ENCODE measurements around the gene CHODL.

Gene CHODL

DNA sequence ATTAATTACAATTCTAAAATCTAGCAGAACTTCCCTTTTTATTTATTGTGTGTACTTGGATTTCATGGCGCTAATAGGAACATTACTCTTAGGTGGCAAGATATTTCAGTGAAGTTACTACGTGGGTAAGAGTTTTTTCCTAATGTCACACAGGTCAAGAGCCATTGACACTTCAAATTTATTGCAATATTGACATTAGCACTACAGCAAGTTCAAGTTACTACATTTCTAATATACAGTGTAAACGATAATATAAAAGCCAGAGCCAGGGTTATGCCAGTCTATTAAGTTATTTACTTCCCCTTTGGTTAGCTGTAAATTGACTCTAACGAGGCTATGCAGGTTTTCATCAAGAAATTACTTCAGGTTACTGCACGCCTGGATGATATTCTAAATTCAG is 29.7 kb downstream of the CHODL start:
- in situ Hi-C loops (cut with HindIII; ENCODE audit: low sequenced_read_pairs) = no loop called here
- no peak for TF ChIP-seq CTCF (IDR thresholded peaks at IDR 0.05; ENCODE audit: low read depth, low read length, missing control alignments)
- no peak overlapping the region for H3K4me3 ChIP-seq (ENCODE audit: low read depth, low read length)
- DNase-seq (ENCODE audit: low read depth) = no peak

DNA sequence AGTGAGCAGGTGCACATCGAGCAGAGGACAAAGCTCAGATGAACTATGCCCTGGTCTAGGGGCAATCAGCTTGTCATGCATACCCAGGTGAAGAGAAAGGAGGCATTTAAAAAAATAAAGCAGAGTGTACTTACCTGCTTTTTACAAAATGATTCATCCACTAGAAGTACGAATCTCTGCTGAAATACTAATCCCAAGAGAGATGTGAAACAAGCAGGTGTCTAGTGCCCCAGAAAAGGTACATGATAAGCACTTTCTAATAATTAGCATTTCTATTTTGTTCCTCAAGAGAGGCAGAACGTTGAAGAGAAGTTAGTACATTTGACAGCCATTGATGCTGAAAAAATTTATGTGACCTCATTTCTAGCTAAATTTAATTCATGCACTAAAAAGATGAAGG is 31.1 kb downstream of the CHODL start:
- in situ Hi-C loops (cut with HindIII; ENCODE audit: low sequenced_read_pairs) = no loop called here
- TF ChIP-seq CTCF (IDR thresholded peaks at IDR 0.05; ENCODE audit: low read depth, low read length, missing control alignments) = no peak
- DNase-seq (ENCODE audit: low read depth) = no peak
- no peak overlapping the region for H3K4me3 ChIP-seq (ENCODE audit: low read depth, low read length)

- no peak for TF ChIP-seq CTCF (IDR thresholded peaks at IDR 0.05; ENCODE audit: low read depth, low read length, missing control alignments)
- in situ Hi-C loops (cut with HindIII; ENCODE audit: low sequenced_read_pairs) = no loop called here
- no peak for DNase-seq (ENCODE audit: low read depth)
- no peak overlapping the region for H3K4me3 ChIP-seq (ENCODE audit: low read depth, low read length)
Observed at GRCh38 chr21:18285379-18285778, 40.7 kb downstream of the CHODL start.

GRCh38 chr21:18289876-18290275 is 45.2 kb downstream of the CHODL start:
- TF ChIP-seq CTCF (IDR thresholded peaks at IDR 0.05; ENCODE audit: low read depth, low read length, missing control alignments) = no peak
- in situ Hi-C loops (cut with HindIII; ENCODE audit: low sequenced_read_pairs) = no loop called here
- DNase-seq (ENCODE audit: low read depth) = no peak
- H3K4me3 ChIP-seq (ENCODE audit: low read depth, low read length) = no peak overlapping the region

- no peak for TF ChIP-seq CTCF (IDR thresholded peaks at IDR 0.05; ENCODE audit: low read depth, low read length, missing control alignments)
- in situ Hi-C loops (cut with HindIII; ENCODE audit: low sequenced_read_pairs) = no loop called here
- no peak for DNase-seq (ENCODE audit: low read depth)
- H3K4me3 ChIP-seq (ENCODE audit: low read depth, low read length) = no peak overlapping the region
Observed at GRCh38 chr21:18294100-18294499, 49.5 kb downstream of the CHODL start.

- in situ Hi-C loops (cut with HindIII; ENCODE audit: low sequenced_read_pairs) = no loop called here
Observed at GRCh38 chr21:18298228-18298627, 53.6 kb downstream of the CHODL start.

More at GRCh38 chr21:18298228-18298627, 53.6 kb downstream of the CHODL start:
- TF ChIP-seq CTCF (IDR thresholded peaks at IDR 0.05; ENCODE audit: low read depth, low read length, missing control alignments) = no peak
- DNase-seq (ENCODE audit: low read depth) = no peak
- H3K4me3 ChIP-seq (ENCODE audit: low read depth, low read length) = no peak overlapping the region
